ENCODE results near the gene ZC3H7B.

- TF ChIP-seq CTCF (IDR thresholded peaks at IDR 0.05) = no peak
- no peak for TF ChIP-seq POLR2A (IDR thresholded peaks at IDR 0.05)
Measured at GRCh38 chr22:41280854-41281253, 20.5 kb upstream of the ZC3H7B start.
